ENCODE results near the gene CANX.
"Not testable (repeated sequence)": the region's sequence is repeated elsewhere in the genome, so short reads cannot be mapped to it uniquely, and the experiment has no call there.

Gene CANX

GRCh38 chr5:179699616-179700237, 960 bp downstream of the CANX start:
- DNase-seq = no peak

GRCh38 chr5:179700401-179700918, 1.7 kb downstream of the CANX start:
- no peak for DNase-seq

GRCh38 chr5:179716286-179716685, 17.5 kb downstream of the CANX start:
- no peak for DNase-seq

GRCh38 chr5:179720222-179720621, 21.5 kb downstream of the CANX start:
- no peak for DNase-seq

- no peak for DNase-seq
These were observed 25.4 kb downstream of the CANX start for GRCh38 chr5:179724163-179724562.

- no peak for DNase-seq
These were observed 28.3 kb downstream of the CANX start for GRCh38 chr5:179727106-179727505.

GRCh38 chr5:179729303-179729702, 30.5 kb downstream of the CANX start:
- no peak for DNase-seq

- no peak for DNase-seq
These were observed 31.0 kb downstream of the CANX start for GRCh38 chr5:179729727-179730126.

GRCh38 chr5:179730356-179730755, 31.6 kb downstream of the CANX start:
- no peak for DNase-seq

GRCh38 chr5:179730852-179731251, 32.1 kb downstream of the CANX start:
- no peak for DNase-seq

GRCh38 chr5:179731791-179732411, 33.1 kb downstream of the CANX start:
- no peak for DNase-seq

- peak; percentile 96 for DNase-seq
These were observed 33.7 kb downstream of the CANX start, which contains the start of gene MAML1 for GRCh38 chr5:179732412-179732917. Gene MAML1 (plus strand): TSS chr5:179732822. CDS start chr5:179733113, 291 bp downstream.

GRCh38 chr5:179732918-179733771, 34.4 kb downstream of the CANX start:
- no peak for DNase-seq

GRCh38 chr5:179733772-179734126, 35.0 kb downstream of the CANX start:
- no peak for DNase-seq

- DNase-seq = no peak
These were observed 35.9 kb downstream of the CANX start for GRCh38 chr5:179734536-179735164.

GRCh38 chr5:179738742-179739141, 40.0 kb downstream of the CANX start:
- no peak for DNase-seq

- not testable (repeated sequence) for DNase-seq
These were observed 45.3 kb downstream of the CANX start for GRCh38 chr5:179744106-179744505.

- no peak for DNase-seq
These were observed 48.1 kb downstream of the CANX start for GRCh38 chr5:179746872-179747271.

- no peak for DNase-seq
These were observed 49.0 kb downstream of the CANX start for GRCh38 chr5:179747811-179748210.

GRCh38 chr5:179749857-179750508, 51.2 kb downstream of the CANX start:
- DNase-seq = no peak

- no peak for DNase-seq
These were observed 55.2 kb downstream of the CANX start for GRCh38 chr5:179753971-179754370.

GRCh38 chr5:179755022-179755421, 56.3 kb downstream of the CANX start:
- no peak for DNase-seq

All from NCI-H526 treated with DMSO at 0.1 percent for 48 hours (cell line).